HG03159 (cell line): ENCODE results near the gene ZMAT2.
"Not testable (repeated sequence)": the region's sequence is repeated elsewhere in the genome, so short reads cannot be mapped to it uniquely, and the experiment has no call there.

ENCODE experiments used
- ATAC-seq: cut with Tn5 transposase; IDR thresholded peaks from one replicate; pipeline ENCODE4 v1.9.1; 2021; ENCODE audit warnings: mild to moderate bottlenecking, moderate library complexity; ENCODE audit not compliant: unreplicated experiment

ZMAT2 gene

GRCh38 chr5:140700177-140701144, at the start of gene ZMAT2:
TSS of gene ZMAT2 (plus strand) at chr5:140700447. CDS start at chr5:140700461, 14 bp downstream.
- ATAC-seq = peak; percentile 97

GRCh38 chr5:140658870-140659269, 41.4 kb upstream of the ZMAT2 start:
- ATAC-seq = no peak

- not testable (repeated sequence) for ATAC-seq
Observed at GRCh38 chr5:140660371-140660770, 39.9 kb upstream of the ZMAT2 start.

- ATAC-seq = no peak
Observed at GRCh38 chr5:140664030-140664358, 36.3 kb upstream of the ZMAT2 start.

DNA sequence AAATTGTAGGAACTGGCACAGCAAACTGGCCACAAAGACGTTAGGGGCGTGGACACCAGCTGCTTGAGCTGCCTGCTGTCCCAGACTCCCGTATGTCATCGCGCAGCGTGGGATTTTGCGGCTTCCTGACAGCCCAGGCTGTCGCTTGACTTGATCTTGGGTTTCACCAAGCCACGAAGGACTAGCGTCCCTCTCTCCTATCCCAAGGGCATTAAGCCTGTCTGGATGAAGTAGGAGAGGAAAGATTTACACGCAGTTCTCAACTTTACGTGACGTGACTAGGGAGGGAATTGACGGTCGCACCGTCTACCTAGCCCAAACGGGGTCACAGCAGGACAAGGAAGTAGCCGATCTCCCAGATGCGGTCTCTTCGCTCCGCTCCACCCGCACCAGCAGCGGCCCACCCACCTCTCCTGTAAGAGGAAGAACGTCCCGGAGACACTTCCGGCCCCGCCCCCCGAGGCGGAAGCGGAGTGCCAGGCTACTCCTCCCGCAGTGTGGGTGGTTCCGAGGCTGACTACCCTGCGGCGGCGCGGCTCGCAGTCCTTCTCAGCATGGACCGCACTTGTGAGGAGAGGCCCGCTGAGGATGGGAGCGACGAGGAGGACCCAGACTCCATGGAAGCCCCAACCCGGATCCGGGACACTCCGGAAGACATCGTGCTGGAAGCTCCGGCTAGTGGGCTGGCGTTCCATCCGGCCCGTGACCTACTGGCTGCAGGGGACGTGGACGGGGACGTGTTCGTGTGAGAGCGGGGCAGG, 35.7 kb upstream of the ZMAT2 start, which contains the start of gene WDR55:
TSS of gene WDR55 (plus strand) at position 546 of the 761 bp plus-strand sequence. CDS start at position 555, 9 bp downstream.
- peak; percentile 98 for ATAC-seq

- not testable (repeated sequence) for ATAC-seq
Observed at GRCh38 chr5:140671035-140671434, 29.2 kb upstream of the ZMAT2 start.

DNA sequence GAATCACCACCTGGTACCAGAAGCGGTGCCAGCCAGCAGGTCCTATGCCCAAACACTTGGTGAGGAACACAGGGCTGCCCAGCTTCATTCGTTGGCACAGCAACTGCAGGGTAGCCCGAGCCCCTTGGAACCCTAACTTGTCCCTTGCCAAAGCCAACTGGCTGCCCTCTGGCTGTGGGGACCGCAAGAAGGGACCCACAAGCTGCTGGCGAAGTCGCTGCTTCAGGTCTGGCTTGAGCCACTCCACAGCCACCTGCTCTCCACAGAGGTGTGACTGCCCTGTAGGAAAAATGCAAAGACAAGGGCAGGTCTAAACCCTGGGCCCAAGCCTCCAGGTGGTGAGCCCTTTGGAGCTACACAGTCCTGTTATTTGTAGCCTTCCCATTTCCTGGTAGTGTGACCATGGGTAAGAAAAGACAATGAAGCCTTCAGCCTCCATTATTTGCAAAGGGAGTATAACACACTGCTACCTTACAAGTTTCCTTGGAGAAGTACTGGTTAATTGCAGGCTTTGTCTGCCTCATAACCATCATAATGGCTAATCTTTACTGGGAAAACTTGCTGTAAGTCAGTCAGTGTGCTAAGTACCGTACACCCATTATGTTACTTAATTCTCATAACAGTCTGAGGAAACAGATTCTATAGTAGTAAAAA, 28.6 kb upstream of the ZMAT2 start:
- ATAC-seq = no peak

- no peak for ATAC-seq
Observed at GRCh38 chr5:140672455-140673186, 27.6 kb upstream of the ZMAT2 start.

DNA sequence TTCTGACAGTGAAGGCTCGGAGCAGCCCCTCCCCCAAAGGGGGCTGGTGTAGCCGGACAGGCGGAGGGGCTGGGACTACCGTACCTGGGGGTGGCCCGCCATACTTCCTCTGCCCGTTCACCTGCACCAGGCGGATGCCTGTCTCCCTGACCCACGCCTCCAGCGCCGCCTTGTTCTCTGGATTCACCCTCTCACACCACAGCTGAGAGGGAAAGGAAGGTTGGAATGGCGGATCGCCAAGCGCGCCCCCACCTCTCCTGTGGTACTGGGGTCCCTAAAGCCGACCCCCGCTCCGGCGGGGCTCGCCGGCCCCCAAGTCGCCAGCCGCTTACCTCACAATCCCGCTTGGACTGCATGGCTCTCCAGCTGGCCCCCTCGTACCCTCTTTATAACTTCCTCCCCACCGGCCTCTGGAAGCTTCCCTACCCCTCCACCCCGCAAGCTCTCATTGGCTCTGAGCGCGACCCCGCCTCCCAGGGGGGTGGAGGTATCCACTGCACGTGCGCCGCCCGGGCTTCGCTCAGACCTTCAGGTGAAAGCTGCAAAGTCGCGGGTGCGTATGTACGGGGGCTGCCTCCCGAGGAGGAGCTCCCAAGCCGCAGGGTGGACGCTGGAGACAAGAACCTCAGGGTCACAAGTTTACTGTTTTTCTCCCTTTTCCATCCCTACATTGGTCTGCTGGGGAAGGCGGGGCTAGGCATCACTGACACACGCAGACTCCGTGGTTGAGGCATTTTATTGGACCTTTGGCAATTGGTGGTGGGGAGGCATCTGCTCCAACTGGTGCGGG, 26.9 kb upstream of the ZMAT2 start, which contains the start of gene DND1:
TSS of gene DND1 (minus strand) at position 390 of the 790 bp plus-strand sequence. CDS start at position 356, 34 bp downstream.
- ATAC-seq = no peak

DNA sequence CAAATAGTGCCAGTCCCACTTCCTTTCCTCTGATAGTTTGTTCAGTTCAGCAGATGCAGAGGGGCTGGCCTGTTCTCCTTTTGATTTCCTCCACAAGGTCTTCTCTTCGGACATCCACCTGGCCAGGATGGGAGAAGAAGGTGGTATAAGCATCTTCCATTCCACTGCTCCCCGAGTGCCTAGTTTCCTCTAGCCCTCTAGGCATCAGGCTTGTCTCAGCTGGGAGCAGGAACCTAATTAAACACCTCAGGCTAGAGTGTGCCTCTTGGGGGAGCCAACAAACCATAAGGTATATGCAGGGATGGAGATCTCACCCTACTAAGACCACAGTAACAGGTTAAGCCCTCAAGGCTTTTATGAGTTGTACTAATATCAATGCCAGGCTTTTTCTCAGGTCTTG, 26.0 kb upstream of the ZMAT2 start:
- no peak for ATAC-seq

GRCh38 chr5:140674629-140675028, 25.6 kb upstream of the ZMAT2 start:
- ATAC-seq = no peak

DNA sequence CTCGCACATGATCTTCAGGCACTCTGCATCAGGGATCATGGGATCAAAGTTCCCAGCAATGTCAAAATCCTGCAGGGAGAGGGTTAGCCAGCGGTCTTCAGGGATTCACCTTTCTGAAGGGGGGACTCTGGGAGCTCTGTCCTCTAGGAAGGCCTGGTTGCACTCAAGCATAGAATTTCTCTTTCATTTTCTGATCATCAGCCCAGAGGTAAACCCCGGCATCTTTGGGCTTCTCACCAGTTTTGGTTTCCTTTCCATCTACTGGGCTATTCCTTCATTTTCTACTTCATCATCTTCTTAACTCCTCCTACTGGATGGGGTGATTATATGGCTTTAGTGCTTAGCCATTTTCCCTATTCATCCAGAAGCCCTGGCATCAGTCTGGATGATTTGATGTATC, 22.3 kb upstream of the ZMAT2 start:
- ATAC-seq = peak; percentile 60

DNA sequence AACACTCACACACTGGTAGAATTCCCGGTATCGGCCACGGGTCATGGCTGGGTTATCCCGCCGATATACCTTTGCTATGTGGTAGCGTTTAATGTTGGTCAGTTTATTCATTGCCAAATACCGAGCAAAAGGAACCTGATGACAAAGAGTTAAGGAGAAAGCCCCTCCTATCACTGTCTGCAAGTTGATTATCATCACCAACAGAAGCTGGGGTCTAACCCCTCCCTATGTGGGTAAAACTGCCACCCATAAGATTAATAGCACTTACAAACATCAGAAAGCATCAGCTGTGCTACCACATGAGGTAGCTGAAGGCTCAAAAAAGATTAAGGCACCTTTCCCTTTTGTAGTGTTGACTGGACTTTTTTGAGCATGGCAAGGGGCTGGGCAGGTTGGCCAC, 21.3 kb upstream of the ZMAT2 start:
- ATAC-seq = no peak

DNA sequence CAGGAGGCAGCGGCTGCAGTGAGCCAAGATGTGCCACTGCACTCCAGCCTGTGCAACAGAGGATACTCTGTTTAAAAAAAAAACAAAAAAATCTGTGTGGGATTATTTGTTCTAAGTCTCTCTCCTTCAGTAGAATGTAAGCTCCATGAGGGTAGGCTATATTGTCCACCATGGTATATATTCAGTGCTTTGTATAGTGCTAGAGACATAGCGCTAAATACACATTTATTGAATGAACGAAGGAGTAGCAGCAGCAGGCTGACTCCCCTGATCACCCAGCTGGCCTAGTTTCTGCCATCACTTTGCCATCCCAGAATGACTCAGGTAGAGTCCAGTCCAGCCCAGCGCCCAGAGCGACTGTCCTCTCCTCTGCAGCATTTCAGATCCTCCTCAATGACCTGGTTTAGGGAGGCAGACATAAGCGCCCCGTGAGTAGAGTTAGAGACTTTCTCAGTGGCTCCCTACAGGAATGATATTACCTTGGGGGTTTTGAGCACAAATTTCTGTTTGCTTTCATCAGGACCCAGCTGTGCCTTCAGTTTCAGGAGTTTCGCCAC, 9.8 kb upstream of the ZMAT2 start:
- ATAC-seq = peak; percentile 1

- peak; percentile 98 for ATAC-seq
Observed at GRCh38 chr5:140690941-140691924, 9.0 kb upstream of the ZMAT2 start, which contains the start of the genes HARS1 and HARS2. TSS of gene HARS1 (minus strand) at chr5:140691370. CDS start at chr5:140691304, 66 bp downstream. TSS of gene HARS2 (plus strand) at chr5:140691455. CDS start at chr5:140691649, 194 bp downstream.

DNA sequence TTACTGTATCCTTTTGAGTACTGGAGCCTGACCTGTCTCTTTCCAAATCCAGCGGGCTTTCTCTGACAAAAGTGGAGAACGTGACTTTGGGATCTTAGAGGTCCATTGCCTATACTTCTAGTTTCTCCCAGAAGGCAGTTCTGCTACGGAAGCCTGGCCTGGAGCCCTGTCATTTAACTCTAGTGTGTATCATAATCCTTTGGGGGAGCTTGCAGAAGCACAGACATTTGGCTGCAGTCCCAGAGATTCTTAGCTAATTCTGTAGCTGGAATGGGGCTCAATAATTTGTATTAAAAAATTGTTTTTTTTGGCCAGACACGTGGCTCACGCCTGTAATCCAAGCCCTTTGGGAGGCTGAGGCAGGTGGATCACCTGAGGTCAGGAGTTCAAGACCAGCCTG, 6.0 kb upstream of the ZMAT2 start:
- ATAC-seq = no peak

DNA sequence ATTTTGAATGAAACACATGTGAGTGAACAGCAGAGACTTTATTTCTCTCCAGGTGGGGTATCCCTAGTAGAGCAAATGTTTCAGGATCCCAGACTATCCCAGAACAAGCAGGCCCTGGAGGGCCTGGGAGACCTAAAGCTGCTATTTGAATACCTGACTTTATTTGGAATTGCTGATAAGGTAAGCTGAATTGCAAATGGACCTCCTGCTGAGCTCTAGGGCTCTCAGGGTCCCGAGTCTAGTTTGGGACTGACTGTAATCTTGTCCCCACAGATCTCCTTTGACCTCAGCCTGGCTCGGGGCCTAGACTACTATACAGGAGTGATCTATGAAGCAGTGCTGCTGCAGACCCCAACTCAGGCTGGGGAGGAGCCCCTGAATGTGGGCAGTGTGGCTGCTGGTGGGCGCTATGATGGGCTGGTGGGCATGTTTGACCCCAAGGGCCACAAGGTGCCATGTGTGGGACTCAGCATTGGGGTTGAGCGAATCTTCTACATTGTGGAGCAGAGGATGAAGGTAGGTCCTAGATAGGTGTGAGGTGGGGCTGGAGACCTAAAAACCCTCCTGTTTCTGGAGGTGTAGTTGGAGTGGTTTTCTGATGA, 3.3 kb upstream of the ZMAT2 start:
- no peak for ATAC-seq
